ENCODE results near the gene SPRED1.

Gene SPRED1

DNA sequence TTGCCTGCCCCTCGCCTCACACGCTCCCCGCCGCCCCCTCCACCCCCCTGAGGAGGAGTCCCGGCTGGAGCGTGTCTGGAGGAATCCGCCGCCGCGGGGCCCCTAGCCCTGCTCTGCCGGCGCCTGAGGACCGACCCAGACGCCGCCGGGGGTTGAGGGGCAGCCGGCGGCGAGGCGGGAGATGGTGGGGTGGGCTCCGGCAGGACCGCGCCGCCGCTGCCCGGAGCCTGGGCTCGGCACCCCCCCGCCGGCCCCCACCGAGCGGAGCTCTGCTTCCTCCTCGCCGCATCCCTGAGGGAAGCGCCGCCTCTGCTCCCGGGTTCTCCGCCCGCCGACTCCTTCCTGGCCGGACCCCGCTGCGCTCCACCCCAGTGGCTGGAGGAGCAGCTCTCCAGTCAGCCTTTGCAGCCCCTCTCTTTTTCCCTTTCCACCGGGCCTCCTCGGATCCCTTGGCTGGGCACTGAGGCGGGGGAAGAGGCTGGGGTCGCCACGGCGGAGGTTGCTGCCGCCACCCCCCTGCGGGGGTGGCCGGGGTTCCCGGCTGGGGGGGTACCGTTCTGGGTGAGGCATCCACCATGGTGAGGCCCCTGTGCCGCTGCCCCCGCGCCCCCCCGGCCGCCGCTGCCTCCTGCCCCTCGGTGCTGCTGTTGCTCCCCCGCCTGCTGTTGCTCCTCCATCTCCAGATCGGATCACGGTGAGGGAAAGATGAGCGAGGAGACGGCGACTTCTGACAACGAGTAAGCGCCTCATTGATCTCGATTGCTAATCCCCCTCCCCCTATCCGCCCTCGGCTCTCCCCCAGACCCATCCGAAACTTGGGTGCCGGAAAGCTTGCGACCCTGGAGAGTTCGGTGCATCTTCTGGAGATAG, at the start of gene SPRED1:
Gene SPRED1, plus strand, starts transcription at position 356 of the 870 bp plus-strand sequence. Its CDS starts 350 bp downstream, at position 706.
- DNase-seq, result peak; percentile 81

DNA sequence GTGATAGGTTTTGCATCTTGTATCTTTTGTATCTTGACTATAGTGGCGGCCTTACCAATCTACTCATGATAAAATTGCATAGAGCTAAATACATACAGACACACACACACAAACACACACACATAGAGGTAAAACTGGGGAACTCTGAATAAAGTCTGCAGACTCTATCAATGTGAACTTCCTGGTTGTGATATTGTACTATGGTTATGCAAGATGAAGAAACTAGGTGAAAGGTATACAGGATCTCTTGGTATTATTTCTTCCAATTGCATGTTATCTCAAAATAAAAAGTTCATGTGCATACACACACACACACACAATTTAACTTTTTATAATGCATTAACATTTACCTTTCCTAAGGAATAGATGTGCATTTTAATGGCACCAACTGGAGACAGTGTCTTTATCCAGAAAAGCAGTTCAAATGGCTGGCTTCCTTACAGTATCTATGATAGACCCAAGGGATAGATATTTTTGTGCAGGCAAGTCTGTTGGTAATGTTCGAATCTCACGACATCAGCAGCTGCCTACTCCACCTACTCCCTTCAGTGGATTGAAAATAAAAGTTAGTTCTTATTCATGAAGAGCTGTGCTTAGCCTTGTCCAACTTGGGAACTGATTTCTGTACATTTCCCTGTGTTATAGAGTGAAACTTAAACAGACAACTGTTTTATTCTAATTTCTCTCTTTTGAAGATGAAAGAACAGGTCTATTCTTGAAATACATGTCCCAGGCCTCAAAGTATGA, 46.9 kb upstream of the SPRED1 start:
- DNase-seq, result no peak

DNA sequence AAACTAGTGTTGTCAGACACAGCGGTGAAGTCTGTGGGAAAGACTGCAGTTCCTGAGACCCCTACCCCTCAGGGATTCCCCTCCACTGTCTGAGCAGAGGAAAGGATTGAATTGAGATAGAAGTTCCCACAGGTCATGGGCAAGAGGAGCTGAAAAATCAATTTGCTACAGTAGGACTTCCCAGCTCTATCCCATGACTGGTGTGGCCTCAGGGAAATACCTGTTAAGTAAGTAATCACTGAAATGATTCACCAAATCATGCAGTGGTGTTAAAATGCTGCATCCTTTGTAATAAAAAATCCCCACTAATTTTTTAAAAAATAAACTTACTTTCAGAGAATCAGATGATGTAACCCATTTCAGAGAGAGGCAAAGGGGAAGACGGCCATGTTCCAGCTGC, 45.0 kb upstream of the SPRED1 start:
- no peak for DNase-seq

DNA sequence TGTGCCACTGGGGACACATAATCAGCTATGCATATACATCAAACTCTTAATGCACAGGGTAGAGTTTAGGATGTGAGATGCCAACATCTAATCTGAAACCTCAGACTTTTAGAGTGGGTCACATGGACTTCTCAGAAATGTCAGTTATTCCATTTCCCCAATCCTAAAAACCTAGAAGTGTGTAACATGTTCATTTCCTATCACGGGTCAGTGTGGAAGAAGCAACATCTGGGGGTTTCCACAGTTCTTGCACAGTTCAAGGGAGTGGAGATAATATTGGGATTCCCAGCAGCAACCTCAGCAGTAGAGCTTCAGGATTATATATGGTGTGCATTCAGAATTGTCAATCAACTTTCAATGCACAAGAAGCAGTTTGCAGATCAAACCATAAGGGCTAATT, 44.4 kb upstream of the SPRED1 start:
- DNase-seq, result no peak

DNA sequence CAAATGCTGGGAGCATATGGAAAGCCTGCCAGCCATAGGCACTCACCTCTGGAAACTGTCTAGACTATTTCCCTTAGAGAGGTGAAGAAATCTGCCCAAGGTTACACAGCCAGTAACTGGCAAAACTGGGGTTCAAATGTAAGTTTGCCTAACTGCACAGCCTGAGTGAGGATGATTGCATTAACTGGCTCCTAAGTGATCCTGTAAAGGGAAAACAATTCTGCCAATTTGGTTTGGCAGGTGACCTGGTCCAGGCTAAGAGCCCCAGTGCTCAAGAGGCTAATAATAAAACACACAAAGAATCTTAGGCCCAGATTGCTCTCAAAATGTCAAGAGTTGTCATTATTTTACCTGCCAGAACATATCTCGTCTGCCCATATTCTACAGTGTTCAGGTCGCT, 43.9 kb upstream of the SPRED1 start:
- no peak for DNase-seq

DNA sequence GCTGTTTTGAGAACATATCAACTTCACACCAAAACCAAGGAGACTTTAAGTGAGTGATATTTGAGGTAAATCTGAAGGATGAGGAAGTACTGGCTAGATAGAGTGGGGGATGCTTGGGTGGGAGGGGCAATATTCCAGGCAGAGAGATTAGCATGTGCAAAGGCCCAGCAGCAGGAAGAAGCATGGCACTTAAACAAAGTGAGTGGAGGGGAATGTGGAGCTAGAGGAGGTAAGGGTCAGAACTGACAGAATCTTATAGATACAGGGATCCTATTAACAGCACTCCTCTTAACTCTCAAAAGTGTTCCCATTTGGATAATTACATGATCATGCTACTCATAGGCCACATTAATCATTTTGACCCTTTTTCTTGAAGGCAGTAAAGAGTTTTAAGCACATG, 41.4 kb upstream of the SPRED1 start:
- DNase-seq, result no peak

DNA sequence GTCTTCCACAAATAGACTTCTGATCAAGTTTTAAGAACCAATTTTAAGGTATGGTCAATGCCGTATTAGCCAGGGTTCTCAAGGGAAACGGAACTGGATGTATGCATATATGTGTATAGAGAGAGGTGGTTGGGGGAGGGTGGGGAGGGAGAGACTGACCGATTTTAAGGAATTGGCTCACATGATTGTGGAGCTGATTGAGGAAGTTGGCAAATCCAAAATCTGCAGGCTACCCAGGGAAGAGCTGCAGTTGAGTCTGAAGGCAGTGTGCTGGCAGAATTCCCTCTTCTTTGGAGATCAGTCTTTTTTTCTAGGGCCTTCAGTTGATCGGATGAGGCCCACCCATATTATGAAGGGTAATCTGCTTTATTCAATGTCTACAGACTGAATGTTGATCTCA, 40.8 kb upstream of the SPRED1 start:
- DNase-seq, result no peak

DNA sequence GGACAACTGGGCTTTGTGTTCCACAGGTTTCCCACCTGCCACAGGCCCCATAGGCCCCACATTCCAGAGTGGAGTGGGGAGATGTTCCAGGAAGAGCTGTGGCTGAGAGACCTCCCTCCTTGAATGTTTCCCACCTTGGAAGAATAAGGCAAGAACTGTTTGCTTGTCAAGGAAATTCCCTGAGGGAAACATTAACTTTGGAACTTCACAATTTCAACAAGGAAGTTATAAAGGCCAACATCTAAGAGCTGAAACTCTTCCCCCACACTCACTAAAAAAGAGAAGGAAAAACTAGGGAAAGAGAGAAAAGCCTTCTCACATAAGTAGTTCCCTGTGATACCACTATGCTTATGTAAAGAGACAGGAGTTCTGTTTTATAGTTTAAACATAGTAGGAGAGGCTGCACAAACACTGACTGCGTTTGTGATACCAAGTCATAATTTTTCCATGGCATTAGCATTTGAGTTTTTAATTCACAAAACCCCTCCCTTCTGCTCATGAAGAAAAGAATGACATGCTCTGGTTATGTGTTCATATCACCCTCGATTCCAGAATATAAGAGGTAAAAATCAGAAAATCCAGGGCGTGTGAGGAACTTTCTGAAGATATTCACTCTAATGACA, 39.8 kb upstream of the SPRED1 start:
- no peak for DNase-seq

DNA sequence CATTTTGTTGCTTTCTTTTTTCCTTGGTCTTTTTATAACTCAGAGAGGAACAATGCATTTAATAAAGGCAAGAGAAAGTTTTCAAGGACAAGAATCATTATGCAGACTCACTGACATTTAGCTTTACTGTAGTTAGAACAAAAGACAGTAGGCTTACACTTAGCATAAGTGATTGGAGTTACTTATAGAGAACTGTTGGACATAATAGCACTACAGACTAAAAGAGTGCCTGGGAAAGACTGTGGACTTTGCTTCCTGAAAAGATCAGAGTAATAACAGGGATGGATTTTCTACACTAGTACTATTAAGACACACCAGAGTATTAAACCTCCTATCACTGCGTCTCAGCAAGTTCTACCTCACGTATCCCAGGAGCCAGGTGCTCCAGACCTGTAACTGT, 39.3 kb upstream of the SPRED1 start:
- DNase-seq, result no peak

DNA sequence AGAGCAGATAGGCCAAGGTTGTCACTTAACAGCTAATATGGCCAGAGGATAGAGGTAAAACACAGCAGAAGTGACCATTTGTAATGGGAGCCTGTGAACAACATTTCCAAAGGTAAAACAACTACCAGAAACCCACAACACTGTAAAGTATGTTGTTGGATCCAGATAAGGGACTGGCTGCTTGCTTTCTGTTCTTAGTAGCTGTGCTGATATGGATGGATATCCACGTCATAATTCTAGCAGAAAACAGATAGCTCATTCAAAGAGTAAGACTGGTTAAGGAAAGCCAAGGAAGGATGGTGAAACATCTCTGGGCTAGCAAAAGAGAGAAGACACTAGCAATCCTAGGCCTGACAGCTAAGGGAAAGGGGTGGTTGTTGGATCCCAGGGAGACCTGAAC, 36.9 kb upstream of the SPRED1 start:
- DNase-seq, result no peak

DNA sequence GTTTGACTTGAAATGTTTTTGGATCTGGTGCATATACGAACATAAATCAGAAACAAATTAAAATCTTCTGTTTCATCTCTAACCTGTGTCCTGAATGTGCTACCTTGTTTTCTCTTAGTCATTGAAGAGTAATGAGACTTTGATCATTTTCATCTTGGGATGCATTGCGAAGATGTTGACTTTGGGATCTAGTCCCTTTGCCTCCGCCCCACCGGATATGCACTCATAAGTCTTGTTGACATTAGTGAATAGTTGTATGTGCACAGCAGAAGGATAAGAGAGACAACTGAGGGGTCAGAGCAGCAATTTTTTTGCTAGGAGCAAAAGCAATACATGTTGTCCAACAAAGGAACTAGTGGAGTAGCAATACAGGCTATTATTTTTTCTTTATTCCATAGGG, 35.9 kb upstream of the SPRED1 start:
- DNase-seq, result no peak

DNA sequence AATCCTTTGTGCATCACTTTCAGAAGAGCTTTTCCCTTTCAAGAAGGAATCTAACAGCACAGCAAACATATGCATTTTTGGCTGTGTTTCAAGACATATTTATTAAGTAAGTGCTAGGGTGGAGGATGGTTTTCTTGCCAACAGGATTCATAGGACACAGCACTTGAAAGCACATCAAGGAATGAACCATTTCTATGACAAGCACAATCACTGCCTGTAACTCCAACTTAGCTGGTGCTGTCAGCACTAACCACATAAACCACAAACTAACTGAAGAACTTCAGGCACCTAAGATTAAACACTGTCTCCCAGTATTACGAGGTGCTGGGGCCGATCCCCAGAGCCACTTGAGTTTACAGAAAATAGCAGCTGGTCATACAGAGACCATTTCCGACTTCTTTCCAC, 35.4 kb upstream of the SPRED1 start:
- DNase-seq, result no peak

DNA sequence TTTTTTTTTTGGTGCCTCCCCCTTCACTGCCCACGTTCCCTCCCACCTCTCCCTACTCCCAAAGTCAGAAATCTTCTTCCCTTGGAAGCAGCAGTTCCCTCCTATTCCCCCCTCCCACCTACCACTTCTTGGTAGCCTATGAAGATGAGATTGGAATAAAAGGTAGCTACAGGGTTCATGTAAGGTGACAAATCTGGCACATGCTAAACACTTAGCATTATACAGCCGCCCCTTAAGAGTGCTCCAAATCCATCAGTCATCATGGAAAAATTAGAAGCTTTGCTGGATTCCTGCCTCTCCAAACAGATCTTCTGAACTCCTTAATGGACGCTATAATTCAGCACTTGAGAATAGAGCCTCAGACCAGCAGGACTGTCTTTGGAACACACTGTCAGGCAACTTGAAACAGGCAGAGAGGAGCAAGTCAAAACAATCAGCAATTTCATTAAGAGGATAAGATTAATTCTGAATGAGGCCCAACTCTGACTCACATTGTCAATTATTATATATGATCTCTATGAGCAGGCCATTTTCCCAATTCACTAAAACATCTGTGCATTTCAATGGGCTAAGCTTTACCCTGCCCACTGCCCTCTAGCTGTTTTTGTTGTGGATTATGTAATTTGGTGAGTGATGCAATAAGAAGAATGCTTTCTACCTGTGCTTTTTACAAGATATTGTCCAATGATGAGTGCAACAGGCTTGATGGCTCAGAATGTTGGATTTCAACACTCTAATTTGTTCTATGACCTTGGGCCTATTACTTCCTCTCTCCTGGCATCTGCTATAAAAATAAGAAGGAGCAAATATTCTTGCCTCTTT, 34.6 kb upstream of the SPRED1 start:
- DNase-seq, result no peak

DNA sequence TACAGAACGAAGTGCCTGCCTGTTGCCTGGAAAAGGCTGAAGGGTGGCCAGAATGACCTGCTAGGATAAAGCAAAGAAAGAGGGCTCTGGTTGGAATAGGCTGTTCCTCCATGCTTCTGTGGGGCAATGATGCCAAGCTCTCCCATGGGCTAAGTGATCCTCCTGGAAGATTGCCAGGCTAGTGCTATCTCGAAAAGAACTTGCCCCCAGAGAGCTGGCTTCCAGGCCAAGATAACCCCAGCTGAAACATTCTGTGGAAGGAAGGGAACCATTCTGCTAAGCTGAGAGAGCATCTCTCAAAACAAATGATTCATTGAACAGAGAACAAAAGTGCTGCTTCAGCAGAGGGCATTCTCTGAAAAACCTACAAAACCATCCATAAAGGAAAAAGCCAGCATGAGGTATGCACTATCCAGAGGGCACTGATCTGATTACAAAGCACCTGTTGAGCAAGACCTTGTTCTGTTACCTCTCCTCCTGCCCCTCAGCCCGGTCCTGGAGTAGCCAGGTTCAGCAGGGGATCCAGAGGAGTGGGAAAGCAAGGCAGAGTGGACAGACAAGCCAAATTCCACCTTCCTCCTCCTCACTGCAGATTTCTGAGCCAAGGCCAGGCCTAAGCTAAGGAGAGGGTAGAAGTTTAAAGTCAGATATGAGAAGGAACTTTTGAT, 31.9 kb upstream of the SPRED1 start:
- no peak for DNase-seq

DNA sequence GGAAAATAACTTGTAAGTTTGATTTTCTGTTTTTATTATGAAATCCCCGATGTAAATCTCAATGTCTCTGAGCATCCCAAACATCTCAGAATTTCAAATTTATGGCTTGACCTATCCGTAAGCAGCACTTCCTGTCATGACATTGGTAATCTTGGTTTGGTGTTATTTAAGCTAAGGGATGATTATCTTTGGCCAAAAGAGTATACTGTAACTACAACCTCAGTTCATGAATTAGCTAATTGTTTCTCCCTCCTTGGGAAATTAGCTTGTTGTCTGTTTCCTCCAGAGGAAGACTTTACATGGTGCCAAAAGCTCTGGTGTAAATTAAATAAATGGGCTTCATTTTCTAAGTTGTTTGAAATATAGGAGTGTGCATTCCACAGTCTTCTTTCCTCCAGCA, 28.1 kb upstream of the SPRED1 start:
- no peak for DNase-seq

DNA sequence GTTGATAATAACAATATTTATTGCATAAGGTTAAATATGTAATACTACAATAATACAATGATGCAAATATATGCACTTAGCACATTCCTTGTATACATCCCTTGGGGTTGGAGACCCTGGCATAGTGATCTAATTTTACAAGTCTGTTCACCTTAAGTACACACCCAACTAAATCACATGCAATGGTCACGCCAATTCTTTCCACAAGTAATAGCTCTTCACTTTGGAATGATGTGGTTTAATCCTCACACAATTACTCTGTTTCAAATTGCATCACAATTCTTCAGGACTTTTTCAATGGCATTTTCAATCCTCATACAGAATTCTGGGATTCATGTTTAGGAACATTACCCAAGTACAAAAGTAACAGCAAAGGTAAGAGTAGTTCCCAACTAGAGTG, 27.3 kb upstream of the SPRED1 start:
- DNase-seq, result no peak

DNA sequence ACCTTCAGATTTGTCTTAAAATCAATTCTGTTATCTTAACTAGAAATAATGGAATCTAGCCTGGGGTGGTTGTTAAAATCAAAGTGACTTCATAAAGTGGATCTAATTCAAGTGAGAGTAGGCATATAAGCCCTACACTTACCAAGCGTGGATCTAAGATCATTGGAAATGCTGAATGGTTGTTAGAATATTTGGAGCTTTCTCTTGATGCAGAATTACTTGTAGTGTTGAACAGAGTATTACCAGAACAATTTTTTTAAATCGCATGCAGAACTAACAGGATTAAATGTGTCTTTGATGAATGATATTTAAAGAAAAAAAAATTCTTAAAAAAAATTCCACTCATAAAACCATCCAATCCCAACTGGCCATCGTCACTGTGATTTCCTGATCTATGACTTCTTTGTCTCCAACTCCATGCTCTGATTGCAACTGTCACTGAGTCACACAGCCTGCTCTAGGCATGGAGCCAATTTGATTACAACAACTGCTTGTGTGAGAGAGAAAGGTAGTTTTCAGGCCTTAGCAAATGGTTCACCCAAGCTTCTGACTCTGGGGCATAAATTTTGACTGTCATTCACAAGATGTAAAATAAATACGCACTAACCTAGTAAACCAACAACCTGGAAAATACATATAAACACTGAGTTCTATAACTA, 25.9 kb upstream of the SPRED1 start:
- no peak for DNase-seq

DNA sequence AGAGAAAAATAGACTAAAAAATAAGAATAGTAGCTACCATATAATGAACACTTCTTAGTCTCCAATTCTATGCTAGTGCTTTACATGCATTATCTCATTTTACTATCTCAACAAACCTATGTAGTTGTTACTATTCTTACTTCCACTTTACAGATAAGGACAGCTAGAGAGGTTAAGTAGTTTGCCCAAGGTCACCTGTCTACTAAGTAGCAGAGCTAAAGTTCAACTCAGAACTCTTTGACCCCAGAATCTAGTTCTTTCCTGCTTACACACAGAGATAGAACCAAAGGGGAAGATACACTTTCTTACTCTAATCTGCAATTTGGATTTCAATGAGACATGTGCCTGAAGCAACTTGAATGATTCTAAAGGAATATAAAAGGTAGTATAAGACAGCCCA, 24.7 kb upstream of the SPRED1 start:
- DNase-seq, result no peak

DNA sequence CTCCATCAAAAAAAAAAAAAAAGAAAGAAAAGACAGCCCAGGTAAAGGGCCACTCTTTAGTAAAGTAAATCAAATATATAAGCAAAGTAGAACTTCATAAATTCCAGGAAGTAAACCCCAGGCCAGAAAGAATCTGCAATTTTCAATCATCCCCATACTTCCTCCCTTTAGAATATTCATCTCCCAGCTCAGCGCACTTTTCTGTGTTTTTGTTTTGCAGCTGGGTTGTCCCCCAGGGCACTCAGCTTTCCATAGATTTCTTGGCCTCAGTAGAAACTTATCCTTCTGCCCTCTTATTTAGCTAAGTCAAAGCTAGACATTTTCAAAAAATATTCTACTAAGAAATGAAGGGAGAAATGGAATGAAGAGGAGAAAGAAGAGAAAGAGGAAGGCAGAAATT, 24.0 kb upstream of the SPRED1 start:
- DNase-seq, result no peak

DNA sequence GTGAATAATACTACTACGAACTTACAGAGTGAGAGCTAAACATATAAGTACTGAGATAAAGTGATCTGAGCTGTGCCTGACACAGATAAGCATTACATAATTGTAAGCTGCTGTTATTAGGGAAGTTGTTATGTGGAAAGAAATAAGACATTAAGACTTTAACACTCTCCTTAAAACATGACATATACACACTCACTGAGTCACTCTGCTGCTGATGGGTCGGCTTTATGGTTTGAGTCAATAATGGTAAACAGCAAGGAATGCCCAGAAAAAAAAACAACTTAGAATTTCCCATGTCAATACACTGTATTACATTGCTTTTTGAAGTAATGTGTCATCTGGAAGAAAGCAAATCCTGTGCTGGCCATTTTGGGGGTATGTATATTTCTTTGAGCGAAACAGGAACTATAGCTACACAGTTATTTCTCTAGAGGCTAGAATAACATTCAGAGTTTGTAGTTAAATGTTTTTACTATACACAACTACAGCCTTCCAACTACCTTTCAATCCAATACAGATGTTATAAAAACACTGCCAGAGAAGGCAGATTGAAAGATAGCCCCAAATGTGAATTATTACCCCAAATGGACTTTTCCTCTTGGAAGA, 22.8 kb upstream of the SPRED1 start:
- DNase-seq, result no peak

DNA sequence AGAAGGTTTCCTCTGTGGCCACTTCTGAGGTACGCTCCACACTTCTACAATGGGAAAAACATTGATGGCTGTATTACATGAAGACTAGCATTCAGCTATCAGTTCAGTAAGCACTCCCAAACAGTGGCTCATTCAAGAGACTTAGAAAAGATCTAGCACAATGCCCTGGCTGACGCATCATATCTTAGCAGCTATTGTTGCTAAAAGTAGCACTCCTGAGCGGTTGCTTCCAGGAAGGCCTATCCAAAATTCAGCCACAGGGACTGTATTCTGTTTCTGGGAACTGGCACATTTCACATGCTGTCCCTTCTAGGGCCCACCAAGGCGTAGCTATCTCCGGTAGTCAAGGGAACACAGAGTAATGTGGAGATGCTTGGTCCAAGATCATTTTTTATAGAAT, 21.2 kb upstream of the SPRED1 start:
- no peak for DNase-seq

Data from retina (tissue), 1 donor.